ENCODE measurements around the gene GJC1. TPM values are rescaled to one million over a fixed set of nuclear protein-coding genes. Genes with fewer than 3 reads are reported as not detected.

The GJC1 gene
- total RNA-seq, 1 donor from 2014 or later: 76.9 TPM

DNA sequence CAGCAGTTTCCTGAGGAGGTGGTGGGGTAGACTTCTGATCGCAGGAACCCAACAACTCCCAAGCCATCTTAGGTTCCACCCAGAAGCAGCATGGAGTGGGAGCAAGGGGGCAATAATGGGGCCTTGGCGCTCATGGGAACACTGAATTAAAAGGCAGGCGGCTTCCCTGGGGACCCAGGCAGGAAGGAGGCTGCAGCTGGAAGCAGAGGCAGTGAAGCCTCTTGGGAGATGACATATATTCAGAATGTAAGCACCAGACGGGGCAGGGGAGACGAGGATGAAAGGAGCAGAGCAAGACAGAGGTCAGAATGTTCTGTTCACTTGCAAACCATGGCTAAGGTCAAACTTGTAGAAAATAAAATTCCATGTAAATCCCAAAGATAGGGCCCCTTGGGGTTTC is 20.5 kb upstream of the GJC1 start:
- Histone ChIP-seq H3K4me2 (no peak overlapping the region), H3K36me3 (no peaks in the 10 kb centered on the region), H4K20me1 (ENCODE audit: low read depth) (no peaks in the 10 kb centered on the region), H3F3A (ENCODE audit: low read depth) (no peaks in the 10 kb centered on the region), H3K4me1 (no peaks in the 10 kb centered on the region), H3K27me3 (no peaks in the 10 kb centered on the region), H3K9ac (no peak overlapping the region), H3K9me3 (ENCODE audit: low read depth) (no peaks in the 10 kb centered on the region), H3K27ac (no peak overlapping the region), H3K79me2 (ENCODE audit: low read depth) (no peaks in the 10 kb centered on the region), H3K4me3 (no peak overlapping the region), H2AFZ (replicated peaks) (no peak overlapping the region)
- Mint-ChIP-seq H3K4me1 (peaks cover 8% of the 10 kb centered on the region), H3K27ac (no peak overlapping the region), H3K36me3 (peaks cover 36% of the 10 kb centered on the region), H3K9me3 (no peaks in the 10 kb centered on the region), H3K27me3 (ENCODE audit: insufficient read depth, low read depth) (no peaks in the 10 kb centered on the region), H3K4me3 (no peak overlapping the region)
- DNase-seq (ENCODE audit: low spot score): no peak
- TF ChIP-seq EZH2 (IDR thresholded peaks at IDR 0.05) (no peak), EZH2phosphoT487 (IDR thresholded peaks at IDR 0.05) (no peak)
- TF ChIP-seq, protein P1, sequence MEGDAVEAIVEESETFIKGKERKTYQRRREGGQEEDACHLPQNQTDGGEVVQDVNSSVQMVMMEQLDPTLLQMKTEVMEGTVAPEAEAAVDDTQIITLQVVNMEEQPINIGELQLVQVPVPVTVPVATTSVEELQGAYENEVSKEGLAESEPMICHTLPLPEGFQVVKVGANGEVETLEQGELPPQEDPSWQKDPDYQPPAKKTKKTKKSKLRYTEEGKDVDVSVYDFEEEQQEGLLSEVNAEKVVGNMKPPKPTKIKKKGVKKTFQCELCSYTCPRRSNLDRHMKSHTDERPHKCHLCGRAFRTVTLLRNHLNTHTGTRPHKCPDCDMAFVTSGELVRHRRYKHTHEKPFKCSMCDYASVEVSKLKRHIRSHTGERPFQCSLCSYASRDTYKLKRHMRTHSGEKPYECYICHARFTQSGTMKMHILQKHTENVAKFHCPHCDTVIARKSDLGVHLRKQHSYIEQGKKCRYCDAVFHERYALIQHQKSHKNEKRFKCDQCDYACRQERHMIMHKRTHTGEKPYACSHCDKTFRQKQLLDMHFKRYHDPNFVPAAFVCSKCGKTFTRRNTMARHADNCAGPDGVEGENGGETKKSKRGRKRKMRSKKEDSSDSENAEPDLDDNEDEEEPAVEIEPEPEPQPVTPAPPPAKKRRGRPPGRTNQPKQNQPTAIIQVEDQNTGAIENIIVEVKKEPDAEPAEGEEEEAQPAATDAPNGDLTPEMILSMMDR (IDR thresholded peaks at IDR 0.05): no peak

DNA sequence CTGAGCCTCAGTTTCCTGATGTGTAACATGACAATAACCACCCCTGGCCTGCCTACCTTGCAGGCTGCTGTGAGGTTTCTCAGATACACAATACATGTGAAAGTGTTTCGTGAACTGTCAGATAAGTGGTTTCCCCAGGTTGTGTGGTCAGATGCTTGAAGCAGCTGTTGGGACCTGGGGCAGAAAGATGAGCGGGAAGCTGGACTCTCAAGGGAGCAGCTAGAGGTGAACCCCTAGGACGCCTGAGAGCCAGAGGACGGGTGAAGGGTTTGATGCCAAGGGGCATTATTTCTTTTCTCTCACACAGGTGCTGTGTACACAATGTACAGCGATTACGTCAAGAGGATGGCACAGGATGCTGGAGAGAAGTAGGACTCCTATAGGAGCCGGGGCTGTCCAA is 19.9 kb upstream of the GJC1 start:
- TF ChIP-seq EZH2phosphoT487 (IDR thresholded peaks at IDR 0.05): no peak
- no peak for TF ChIP-seq EZH2 (IDR thresholded peaks at IDR 0.05)
- TF ChIP-seq, protein P1 (IDR thresholded peaks at IDR 0.05): no peak
- no peaks in the 10 kb centered on the region for H3K79me2 ChIP-seq (ENCODE audit: low read depth)
- no peaks in the 10 kb centered on the region for H4K20me1 ChIP-seq (ENCODE audit: low read depth)
- no peaks in the 10 kb centered on the region for H3K36me3 ChIP-seq
- no peaks in the 10 kb centered on the region for H3K9me3 ChIP-seq (ENCODE audit: low read depth)
- Mint-ChIP-seq H3K36me3 (peaks cover 34% of the 10 kb centered on the region), H3K9me3 (no peaks in the 10 kb centered on the region), H3K4me1 (peaks cover 8% of the 10 kb centered on the region), H3K27me3 (ENCODE audit: insufficient read depth, low read depth) (no peaks in the 10 kb centered on the region), H3K27ac (no peak overlapping the region), H3K4me3 (no peak overlapping the region)
- no peak overlapping the region for H3K4me3 ChIP-seq
- no peak overlapping the region for H2AFZ ChIP-seq (replicated peaks)
- H3F3A ChIP-seq (ENCODE audit: low read depth): no peaks in the 10 kb centered on the region
- H3K4me1 ChIP-seq: no peaks in the 10 kb centered on the region
- no peak overlapping the region for H3K27ac ChIP-seq
- no peak for DNase-seq (ENCODE audit: low spot score)
- H3K9ac ChIP-seq: no peak overlapping the region
- no peaks in the 10 kb centered on the region for H3K27me3 ChIP-seq
- no peak overlapping the region for H3K4me2 ChIP-seq

DNA sequence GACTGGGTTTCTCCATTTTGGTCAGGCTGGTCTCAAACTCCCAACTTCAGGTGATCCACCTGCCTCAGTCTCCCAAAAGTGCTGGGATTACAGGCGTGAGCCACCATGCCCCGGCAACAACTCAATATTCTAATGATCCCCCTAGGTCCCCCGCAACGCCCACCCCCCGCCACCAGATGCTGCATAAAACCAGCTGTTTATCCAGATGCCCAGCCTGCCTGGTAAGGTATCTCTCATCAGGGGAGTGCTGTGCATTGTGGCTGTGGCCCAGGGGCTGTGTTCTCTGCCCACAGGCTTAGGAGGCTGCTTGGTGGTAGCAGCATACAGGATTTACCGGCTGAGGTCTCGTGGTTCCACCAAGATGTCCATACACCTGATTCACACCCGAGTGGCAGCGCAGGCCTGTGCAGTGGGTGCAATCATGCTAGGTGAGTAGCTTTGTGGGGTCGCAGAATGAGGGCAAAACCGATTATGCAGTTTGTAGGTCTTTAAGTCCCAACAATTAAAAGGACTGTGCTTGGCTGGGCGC is 18.9 kb upstream of the GJC1 start:
- H3K4me2 ChIP-seq: no peak overlapping the region
- H3K9me3 ChIP-seq (ENCODE audit: low read depth): no peaks in the 10 kb centered on the region
- Mint-ChIP-seq H3K4me1 (peaks cover 3% of the 10 kb centered on the region), H3K4me3 (no peak overlapping the region), H3K9me3 (no peaks in the 10 kb centered on the region), H3K36me3 (peaks cover 26% of the 10 kb centered on the region), H3K27ac (no peak overlapping the region), H3K27me3 (ENCODE audit: insufficient read depth, low read depth) (no peaks in the 10 kb centered on the region)
- H3K36me3 ChIP-seq: no peaks in the 10 kb centered on the region
- DNase-seq (ENCODE audit: low spot score): no peak
- no peaks in the 10 kb centered on the region for H4K20me1 ChIP-seq (ENCODE audit: low read depth)
- H2AFZ ChIP-seq (replicated peaks): no peak overlapping the region
- H3K4me1 ChIP-seq: peaks cover 5% of the 10 kb centered on the region
- no peak overlapping the region for H3K4me3 ChIP-seq
- H3K27ac ChIP-seq: no peak overlapping the region
- no peak overlapping the region for H3K9ac ChIP-seq
- H3F3A ChIP-seq (ENCODE audit: low read depth): no peaks in the 10 kb centered on the region
- H3K79me2 ChIP-seq (ENCODE audit: low read depth): no peaks in the 10 kb centered on the region
- no peak for TF ChIP-seq EZH2phosphoT487 (IDR thresholded peaks at IDR 0.05)
- TF ChIP-seq, protein P1 (IDR thresholded peaks at IDR 0.05): no peak
- TF ChIP-seq EZH2 (IDR thresholded peaks at IDR 0.05): no peak
- H3K27me3 ChIP-seq: no peaks in the 10 kb centered on the region

All from neural progenitor cell (in vitro differentiated cells).